Gastrocnemius medialis (tissue), 4 donors: ENCODE results near the gene TEFM.

Source experiments
- CTCF ChIP-seq, 5 experiments: fragments of 450-650 bp in 3 of 5; fragments of 200-600 bp in 2 of 5; sonication (generic) in 2 of 5; IDR thresholded peaks in 4 of 5; conservative IDR thresholded peaks in 1 of 5; 1 replicate in 4 of 5; 2 replicates in 1 of 5; pipeline ENCODE4 v1.5.1; 2016 to 2019; ENCODE audit warnings: antibody characterized with exemption in 5 of 5, mild to moderate bottlenecking in 3 of 5, moderate library complexity in 3 of 5
- POLR2A ChIP-seq, 2 donors: fragments of 450-650 bp; IDR thresholded peaks; one replicate each; pipeline ENCODE4 v1.6.1; 2017; ENCODE audit warnings: antibody characterized with exemption in 2 of 2, mild to moderate bottlenecking in 2 of 2, moderate library complexity in 2 of 2

DNA sequence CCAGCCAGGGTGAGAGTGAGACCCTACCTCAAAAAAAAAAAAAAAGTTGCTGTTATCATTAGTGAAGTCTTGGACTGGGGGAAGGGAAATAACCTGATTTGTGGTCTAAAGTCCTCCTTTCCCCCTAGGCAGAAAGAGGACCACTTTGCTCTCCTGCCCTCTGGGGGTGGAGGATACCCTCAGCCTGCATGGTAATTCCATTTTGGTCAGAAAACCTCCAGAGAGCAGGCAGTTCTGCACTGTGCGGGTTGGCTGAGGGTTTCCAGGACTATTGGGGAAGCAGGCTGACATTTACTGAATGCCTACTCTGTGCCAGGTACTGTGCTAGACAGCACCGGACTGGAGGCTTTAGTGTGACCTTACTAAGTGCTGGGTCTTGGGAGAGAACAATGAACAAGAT is 18.3 kb upstream of the TEFM start:
- TF ChIP-seq CTCF (IDR thresholded peaks at IDR 0.05 in 4 of 5, conservative IDR thresholded peaks at IDR 0.05 in 1 of 5): no peak
- TF ChIP-seq POLR2A (IDR thresholded peaks at IDR 0.05): no peak
